Fibroblast of skin of left biceps (primary cell): Measurements from ENCODE around the gene WBP4.
"Not testable (repeated sequence)": the region's sequence is repeated elsewhere in the genome, so short reads cannot be mapped to it uniquely, and the experiment has no call there.

Source experiments
- DNase-seq, 2 experiments: peaks; one replicate each; pipeline ENCODE4 v3.0.0-alpha.2; 2013; ENCODE audit warnings: low read depth in 2 of 2

Gene WBP4, protein sequence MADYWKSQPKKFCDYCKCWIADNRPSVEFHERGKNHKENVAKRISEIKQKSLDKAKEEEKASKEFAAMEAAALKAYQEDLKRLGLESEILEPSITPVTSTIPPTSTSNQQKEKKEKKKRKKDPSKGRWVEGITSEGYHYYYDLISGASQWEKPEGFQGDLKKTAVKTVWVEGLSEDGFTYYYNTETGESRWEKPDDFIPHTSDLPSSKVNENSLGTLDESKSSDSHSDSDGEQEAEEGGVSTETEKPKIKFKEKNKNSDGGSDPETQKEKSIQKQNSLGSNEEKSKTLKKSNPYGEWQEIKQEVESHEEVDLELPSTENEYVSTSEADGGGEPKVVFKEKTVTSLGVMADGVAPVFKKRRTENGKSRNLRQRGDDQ

DNA sequence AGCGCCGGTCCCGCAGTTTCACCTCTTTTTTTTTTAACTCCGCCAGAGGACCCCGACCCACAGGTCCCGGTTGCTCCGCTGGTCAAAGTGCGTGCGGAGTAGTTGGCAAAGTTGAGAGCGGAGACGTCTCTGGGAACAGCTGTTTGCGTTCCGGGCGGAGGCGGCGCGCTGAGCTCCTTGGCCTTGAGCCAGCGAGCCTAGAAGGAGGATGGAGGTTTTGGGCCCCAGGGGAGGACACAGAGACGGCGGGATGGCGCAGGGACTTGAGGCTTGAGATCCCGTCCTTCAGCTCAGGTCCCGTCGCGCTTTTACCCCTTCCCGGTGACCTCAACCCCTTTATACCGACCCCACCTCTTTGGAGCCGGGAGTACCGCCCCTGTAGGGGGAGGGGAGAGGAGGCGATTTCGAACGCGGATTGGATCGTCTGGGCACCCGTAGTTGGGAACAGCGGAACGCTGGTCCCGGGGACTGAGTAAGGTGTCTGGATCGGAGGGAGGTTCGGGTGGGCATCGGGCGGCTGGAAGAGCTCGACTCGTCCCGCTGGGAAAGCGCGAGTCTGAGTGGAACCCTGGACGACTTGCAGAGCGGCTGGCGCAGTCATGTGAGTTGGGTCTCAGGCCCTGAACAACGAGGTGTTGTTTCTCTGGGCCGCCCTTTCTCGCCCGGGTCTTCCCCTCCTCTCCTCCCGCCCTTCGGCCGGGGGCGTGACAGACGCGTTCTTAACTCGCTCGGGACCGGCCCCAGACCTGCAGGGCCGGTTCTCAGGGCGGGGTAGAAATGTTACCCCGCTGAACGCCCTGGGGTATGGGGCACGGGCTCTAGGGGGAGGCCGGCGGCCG is at the start of gene WBP4:
WBP4 (plus strand) TSS at position 435 of the 839 bp plus-strand sequence; CDS start at position 600, 165 bp downstream.
- peak; percentile 91 for DNase-seq

DNA sequence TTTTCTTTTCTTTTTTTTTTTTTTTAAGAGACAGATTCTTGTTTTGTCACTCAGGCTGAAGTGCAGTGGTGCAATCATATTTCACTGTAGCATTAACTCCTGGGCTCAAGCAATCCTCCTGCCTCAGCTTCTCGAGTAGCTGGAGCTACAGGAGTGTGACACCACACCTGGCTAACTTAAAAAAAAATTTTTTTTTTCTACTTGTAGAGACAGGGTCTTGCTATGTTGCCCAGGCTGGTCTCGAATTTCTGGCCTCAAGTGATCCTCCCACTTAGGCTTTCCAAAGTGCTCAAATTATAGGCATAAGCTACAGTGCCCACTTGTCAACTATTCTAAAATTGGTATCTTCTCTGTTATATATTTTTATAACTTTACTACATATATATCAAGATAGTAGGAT is 48.8 kb upstream of the WBP4 start:
- no peak for DNase-seq

DNA sequence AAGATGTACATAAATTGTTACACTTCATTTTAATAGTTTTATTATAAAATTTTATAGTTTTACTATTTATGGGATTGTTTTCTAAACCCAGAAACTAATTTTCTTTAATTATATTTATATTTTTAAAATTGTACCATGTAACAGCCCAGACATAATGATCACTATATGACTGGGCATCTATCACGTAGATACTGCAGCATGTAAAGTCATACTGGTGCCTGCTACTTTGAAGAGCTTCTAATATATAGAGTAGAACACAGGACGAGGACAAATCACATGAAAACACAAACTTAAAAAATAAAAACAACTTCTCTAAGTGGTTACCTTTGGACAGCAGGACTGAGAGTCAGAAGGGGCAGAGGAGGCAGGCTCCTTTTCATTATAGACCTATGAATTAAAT is 47.5 kb upstream of the WBP4 start:
- no peak for DNase-seq

DNA sequence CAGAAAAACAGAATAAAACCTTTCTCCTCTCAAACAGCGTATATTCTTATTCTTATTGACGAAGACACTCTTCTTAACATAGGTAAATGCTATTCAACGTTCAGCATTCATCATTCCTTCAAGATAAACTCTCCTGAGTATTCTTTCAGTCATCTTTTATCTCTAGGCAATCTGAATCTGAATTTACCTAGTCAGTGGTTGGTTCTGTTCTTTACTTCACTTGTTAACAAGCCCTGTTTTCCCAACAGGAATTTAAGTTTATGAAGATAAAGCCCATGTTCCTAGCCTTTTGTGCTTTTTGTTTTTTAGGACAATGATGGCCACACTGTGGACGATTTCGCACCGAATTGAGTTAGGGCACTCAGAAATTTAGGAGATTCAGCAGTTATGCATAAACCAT is 45.4 kb upstream of the WBP4 start:
- DNase-seq, result no peak

DNA sequence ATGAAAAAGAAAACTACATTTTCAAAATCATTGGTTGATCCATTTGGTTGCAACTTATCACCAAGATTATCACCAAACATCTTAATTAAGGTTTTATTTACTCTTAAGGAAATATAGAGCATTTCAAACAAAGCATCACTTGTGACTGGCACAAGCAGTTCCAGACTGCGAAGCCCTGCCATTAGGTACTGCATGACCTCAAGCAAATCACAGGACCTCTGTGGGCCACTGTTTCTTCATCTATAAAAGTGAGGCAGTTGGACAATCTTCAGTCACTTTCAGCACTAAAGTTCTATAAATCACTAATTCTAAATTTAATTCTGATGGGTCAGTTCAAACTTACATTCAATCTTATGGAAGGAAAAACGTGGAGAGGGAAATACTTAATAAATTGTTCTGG is 44.1 kb upstream of the WBP4 start:
- no peak for DNase-seq

DNA sequence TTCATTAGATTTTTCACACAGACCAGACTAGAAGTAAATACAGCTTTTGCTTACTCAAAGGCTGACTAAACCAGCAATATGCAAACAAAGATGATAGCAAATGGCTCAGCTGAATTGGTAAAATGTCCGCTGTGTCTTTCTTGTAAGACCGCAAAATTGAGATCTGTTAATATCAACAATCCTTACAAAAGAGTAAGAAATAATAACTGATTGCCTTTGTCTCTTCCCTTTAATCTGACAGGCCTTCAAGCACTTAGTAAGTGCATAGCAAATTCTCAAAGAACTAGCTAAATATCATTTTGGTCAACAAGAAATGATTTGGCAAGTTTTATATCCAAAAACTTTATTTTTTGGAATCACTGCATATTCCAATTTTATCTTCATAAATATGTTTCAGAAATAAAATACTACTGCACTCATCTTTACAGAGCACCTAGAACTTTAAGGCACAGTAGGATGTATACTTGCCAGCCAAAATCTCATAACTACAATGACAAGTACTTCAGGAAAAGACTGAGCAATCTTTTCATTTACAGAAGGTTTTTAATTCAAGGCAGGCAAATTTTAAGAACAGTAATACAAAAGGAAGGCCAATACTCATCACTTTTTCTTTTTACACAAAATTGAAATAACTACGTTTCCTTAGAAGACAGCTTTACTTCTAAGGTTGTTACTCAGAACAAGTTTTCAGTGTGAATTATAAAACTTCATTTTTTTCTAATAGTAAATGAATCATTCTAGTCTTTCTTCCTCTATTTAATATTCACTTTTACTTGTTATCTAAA is 43.3 kb upstream of the WBP4 start:
- no peak for DNase-seq

DNA sequence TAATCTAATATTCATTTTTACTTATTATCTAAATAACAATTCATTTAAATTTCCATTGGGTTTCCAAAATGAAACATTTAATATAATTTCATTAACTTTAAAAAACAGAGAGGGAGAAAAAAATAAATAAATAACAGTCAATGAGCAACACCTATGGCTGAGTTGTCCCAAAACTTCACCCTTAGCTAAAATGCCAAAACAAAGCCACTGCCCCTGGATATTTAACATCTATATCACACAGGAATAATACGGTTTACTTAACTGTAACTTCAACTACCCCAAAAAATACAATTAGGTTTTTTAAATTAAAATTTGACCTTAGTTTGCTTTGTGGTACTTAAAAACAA is 42.7 kb upstream of the WBP4 start:
- no peak for DNase-seq

DNA sequence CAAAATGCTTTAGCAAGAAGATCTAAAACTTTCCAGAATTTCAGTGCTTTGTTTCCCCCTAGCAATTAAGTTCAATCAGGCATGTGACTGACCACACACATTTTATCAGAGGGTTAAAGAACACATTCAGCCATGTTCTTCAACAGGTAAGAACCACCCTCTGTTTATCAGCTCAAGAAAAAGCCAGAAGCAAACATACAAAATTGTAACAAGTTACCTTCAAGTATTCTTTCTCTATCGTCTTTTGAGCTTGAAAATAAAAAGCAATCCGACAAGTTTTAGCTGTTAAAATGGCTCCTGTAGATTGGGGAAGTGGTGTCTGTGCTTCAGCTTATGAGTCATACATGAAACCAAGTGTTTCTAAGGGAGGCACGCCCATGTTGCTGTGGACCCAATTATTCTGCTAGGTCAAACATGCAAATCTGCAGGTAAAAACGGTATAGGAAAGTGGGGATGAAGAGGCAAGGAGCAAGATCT is 42.3 kb upstream of the WBP4 start, which contains the start of gene ELF1:
ELF1 (minus strand) TSS at position 306 of the 477 bp plus-strand sequence. CDS start 37,262 bp downstream, outside the sequence.
- DNase-seq, result no peak

DNA sequence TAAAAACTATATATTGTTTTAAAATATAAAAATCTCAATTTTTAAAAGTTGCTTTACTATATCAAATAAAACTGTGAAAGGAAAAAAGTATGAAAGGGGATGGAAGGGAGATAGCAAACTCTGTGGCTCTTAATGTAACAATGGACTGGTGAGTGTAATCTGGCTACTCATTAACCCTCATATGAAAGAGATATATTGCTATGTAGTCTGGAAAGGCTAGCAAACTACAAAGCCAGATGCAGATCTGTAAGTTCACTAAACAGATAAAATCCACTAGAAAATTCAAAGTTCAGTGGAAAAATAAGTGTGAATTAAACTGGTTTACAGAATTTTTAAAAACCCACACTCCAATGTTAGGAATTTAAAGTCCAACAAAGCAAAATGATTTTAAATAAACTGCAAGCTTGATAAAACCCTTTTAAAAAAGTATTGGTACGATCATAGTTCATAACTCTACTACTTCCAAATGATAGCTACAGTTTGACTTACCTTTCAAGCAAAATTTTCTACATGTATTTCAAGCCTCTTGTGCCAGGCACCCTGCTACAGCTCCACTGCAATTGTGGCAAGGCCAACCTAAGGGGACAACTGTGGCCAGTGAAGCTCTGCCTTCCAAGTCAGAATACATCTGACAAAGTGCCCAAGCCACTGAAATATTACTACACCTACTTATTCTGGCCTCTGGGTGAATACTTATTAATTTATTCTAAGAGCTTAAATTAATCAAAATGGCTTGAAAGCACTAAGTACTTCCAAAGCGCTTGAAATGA is 41.5 kb upstream of the WBP4 start:
- no peak for DNase-seq

DNA sequence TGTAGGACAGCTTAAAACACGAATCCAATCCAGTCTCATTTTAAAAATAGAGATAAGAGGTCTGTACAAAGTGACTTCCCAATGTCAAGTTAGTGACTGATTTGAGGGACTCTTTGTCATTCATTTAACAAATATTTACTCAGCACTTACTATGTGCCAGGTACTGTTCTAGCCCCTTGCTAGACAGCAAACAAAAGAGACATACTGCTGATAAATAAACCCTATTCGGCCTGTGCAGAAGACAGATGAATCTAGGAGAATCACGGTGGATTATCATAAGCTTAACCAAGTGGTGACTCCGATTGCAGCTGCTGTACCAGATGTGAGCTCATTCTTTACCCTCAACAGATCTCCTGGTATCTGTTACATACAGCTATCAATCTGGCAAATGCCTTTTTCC is 35.8 kb upstream of the WBP4 start:
- DNase-seq, result no peak

DNA sequence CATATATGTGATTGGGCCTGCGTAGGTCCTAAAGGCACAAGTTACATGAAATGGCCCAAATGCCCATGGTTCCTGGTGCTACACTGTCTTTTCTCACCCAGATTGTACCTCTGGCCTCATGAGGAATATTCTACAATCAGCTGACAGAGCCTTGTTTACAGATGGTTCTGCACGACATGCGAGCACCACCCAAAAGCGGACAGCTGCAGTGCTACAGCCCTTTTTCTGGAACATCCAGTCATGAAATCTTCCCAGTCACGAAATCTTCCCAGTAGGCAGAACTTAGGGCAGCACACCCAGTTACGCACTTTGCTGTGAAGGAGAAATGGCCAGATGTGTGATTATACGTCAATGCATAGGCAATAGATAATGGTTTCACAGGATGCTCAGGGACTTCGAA is 34.5 kb upstream of the WBP4 start:
- DNase-seq, result no peak

DNA sequence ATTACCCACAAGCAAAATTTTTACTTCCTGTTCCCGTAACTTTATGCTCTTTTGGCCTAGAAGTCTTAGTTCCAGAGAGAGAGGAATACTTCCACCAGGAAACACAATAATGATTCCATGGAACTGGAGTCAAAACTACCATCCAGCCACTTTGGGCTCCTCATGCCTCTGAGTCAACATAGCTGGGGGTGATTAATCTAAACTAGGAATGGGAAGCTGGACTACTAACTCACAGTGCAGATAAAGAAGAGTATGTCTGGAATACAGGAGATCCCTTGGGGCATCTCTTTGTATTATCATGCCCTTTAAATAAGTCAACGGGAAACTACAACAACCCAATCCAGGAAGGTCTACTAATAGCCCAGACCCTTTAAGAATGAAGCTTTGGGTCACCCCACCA is 33.3 kb upstream of the WBP4 start:
- no peak for DNase-seq

DNA sequence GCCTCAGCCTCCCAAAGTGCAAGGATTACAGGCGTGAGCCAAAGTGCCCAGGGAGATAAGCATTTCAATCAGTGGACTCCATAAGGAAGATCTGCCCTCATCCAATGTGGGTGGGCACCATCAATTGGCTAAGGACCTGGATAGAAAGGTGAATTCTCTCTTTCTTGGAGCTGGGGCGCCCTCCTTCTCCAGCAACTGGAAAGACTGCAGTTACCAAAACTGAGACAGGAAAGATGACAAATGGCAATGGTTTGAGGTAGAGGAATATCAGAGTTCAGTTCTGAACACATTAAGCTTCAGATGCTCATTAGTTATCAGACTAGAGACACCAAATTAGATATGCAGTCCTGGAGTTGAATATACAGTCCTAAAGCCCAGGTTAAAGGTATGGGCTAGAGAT is 31.7 kb upstream of the WBP4 start:
- no peak for DNase-seq

DNA sequence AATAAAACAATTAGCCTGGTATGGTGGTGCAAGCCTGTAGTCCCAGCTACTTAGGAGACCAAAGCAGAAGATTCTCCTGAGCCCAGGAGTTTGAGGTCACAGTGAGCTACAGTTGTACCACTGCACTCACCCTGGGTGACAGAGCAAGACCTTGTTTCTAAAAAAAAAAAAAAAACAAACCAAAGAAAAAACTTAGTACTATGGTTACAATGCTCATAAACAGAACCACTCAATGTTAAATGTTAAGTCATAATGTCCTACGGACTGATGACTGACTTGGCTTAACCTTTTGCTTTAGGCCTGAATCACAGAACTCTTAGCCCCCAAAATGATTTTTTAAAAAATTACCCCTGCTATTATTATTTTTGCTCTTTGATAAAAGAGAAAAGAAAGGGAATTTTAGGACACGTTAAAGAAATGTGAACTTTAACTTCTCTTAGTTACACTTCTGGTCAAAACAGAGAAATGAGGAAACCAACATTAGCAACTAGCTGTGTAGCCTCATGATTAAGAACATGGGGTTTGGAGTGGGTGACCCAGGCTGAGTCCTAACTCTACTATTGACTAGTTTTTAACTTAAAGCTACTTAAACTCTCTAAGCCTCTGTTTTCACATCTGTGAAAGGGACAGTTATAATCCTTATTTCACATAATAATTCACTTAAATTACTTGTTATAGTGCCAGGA is 28.5 kb upstream of the WBP4 start:
- no peak for DNase-seq

DNA sequence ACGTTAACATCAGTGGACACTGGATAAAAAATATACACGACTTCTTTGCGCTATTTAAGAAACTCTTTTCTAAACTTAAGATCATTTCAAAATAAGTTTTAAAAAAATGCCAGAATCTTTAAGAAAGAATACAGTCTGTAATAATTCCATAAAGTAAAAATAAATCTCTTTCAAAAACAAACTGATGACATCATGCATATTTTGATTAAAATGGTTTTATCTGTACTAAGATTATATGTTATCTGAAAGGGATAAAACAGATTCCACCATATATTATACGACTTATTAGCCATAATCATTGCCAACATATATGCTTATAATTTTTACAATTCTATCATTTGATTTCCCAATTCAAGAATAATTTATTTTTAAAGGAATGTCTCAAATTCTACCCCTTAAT is 26.9 kb upstream of the WBP4 start:
- no peak for DNase-seq

DNA sequence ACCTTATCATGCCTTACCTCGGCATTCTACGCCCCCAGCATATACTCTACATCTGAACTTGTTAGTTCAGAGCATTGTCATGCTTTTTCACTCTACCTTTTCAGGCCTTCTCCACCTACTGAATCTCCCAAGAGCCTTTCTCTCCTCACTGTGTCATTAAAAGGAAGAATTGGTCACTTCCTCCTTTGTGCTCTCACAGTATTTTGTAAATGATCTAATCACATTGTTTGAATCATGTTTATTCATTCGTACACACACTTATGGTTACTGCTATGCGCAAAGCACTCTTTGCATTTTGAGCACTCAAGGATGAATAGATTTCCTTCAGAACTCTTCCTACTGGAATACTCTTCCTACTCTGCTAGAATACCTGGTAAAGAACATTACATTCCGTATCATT is 26.4 kb upstream of the WBP4 start:
- DNase-seq, result no peak

DNA sequence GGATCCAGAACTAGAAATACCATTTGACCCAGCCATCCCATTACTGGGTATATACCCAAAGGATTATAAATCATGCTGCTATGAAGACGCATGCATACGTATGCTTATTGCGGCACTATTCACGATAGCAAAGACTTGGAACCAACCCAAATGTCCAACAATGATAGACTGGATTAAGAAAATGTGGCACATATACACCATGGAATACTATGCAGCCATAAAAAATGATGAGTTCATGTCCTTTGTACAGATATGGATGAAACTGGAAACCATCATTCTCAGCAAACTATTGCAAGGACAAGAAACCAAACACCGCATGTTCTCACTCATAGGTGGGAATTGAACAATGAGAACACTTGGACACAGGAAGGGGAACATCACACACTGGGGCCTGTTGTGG is 24.8 kb upstream of the WBP4 start:
- DNase-seq, result not testable (repeated sequence)

DNA sequence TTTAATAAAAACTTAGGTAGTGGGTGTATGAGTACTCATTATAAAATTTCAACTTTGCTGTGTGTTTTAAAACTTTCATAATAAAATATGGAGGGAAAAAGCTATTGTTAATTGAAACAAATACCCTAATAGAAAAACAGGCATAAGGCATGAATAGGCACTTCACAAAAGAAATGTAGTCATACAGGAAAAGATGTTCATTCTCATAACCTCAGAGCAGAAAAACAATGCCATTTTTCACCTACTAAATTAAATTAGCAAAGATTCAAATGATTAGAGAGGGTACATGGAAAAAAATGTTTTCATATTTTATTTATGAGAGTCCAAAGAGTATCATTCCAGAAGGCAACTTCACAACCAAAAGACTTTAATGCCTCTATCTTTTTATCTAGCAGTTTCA is 21.6 kb upstream of the WBP4 start:
- no peak for DNase-seq

DNA sequence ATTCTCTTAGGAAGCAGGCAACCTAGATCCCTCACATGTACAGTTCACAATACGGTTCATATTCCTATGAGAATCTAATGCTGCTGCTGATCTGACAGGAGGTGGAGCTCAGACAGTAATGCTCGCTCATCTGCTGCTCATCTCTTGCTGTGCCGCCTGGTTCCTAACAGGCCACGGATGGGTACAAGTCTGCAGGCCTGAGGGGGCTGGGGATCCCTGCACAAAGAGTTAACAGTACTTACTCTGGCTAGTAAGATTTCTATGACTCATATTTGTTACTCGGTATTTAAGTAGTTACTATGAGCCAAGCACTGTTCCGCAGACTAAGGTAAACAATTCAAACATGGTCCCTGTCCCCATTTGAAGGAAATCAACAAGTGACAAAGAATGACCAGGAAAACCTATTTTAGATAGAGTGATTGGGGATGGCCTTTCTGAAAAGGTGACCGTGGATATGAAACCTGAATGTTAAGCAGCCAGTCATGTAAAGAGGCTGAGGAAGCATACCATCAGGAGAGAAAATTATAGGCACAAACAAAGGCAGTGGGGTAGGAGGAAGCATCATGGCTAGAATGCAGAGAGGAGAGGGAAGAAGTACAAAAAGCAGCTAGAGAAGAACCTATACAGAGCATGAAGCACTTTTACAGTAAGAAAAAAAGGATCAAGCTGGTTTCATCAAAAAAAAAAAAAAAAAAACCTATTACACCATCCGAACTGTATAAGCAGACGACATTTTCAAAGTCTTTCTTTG is 20.6 kb upstream of the WBP4 start:
- DNase-seq, result no peak

DNA sequence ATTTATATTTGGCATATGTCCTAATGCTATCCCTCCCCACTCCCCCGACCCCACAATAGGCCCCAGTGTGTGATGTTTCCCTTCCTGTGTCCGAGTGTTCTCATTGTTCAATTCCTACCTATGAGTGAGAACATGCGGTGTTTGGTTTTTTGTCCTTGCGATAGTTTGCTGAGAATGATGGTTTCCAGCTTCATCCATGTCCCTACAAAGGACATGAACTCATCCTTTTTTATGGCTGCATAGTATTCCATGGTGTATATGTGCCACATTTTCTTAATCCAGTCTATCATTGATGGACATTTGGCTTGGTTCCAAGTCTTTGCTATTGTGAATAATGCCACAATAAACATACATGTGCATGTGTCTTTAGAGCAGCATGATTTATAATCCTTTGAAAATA is 18.9 kb upstream of the WBP4 start:
- DNase-seq, result not testable (repeated sequence)
